ENCODE data around the gene ARL8B. TPM values are rescaled to one million over a fixed set of nuclear protein-coding genes. Genes with fewer than 3 reads are reported as not detected.

ARL8B gene
- total RNA-seq, 4 donors from 2014 or later = 22.8 to 80.2 (median 51.2) TPM

DNA sequence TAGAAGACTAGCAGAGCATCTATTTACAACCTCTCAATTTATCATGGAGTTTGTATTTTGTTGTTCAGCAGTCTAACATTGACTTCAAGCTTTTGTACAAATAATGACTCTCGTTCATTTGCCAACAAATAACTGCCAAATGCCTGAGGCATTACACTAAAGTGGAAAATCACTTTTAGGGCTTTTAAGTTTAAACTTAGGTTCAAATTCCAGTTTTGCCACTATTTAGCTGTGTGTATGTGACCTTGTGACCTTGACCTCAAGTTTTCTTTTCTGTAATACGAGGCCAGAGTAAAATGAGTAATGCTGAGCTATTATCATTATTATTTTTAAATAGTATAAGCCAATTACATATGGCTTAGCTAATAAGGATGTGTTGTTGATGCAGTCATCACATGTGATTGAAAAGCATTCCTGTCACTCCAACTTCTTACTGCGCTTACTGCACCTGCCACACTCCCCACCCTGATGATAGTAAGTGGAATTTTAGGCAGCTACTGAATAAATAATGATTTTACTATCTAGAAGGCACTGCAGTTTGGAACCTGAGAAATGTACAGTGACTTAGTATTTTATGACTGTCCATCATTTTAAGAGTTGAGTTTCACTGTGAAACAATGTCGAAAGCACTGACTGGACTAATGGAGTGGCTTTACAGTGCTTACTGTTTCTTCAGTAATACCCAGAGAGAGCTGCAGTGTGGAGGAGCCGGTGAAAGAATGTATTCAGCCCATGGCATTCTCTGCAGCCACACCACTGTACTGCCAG lies 16.3 kb downstream of the ARL8B start:
- H3K27me3 ChIP-seq = no peaks in the 10 kb centered on the region
- DNase-seq = no peak
- no peak overlapping the region for H3K4me3 ChIP-seq
- H3K27ac ChIP-seq = no peak overlapping the region
- TF ChIP-seq, protein P1, sequence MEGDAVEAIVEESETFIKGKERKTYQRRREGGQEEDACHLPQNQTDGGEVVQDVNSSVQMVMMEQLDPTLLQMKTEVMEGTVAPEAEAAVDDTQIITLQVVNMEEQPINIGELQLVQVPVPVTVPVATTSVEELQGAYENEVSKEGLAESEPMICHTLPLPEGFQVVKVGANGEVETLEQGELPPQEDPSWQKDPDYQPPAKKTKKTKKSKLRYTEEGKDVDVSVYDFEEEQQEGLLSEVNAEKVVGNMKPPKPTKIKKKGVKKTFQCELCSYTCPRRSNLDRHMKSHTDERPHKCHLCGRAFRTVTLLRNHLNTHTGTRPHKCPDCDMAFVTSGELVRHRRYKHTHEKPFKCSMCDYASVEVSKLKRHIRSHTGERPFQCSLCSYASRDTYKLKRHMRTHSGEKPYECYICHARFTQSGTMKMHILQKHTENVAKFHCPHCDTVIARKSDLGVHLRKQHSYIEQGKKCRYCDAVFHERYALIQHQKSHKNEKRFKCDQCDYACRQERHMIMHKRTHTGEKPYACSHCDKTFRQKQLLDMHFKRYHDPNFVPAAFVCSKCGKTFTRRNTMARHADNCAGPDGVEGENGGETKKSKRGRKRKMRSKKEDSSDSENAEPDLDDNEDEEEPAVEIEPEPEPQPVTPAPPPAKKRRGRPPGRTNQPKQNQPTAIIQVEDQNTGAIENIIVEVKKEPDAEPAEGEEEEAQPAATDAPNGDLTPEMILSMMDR (IDR thresholded peaks at IDR 0.05) = no peak
- TF ChIP-seq POLR2A (IDR thresholded peaks at IDR 0.05) = no peak
- peaks cover 0 to 5% of the 10 kb centered on the region in 2 donors for H3K4me1 ChIP-seq
- H3K36me3 ChIP-seq = no peaks in the 10 kb centered on the region
- no peaks in the 10 kb centered on the region for H3K9me3 ChIP-seq
- intact Hi-C loops (cut with DNase I; ENCODE audit: low total_unique reads) = no loop called here

DNA sequence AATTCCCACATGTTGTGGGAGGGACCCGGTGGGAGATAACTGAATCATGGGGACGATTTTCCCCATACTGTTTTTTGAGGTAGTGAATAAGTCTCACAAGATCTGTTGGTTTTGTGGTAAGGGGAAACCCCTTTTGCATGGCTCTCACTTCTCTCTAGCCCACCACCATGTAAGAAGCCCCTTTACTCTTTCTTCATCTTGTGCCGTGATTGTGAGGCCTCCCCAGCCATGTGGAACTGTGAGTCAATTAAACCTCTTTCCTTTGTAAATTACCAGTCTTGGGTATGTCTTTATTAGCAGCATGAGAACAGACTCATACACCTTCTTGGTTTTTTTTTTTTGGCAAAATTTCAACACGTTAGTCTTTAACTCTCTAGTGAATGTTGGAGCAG lies 18.1 kb downstream of the ARL8B start:
- TF ChIP-seq, protein P1 (IDR thresholded peaks at IDR 0.05) = no peak
- no peak for TF ChIP-seq POLR2A (IDR thresholded peaks at IDR 0.05)

DNA sequence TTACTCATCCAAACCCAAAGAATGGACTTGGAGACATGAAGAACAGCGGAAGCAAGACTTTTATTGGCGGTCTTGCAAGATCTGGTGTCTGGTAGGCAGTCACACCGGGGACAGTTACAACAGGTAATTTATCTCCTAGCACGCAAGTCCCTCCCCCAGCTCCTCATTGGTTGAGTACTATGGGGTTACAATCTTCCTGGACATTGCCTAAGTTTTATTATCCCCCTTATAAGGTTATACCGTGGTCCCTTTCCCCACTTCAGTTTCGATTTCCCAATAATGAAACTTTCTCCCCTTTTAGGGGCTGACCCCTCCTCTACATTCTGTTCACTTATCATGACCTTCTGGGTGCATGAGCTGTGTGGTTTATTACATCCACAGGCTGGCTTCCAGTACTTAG lies 18.7 kb downstream of the ARL8B start:
- TF ChIP-seq POLR2A (IDR thresholded peaks at IDR 0.05) = no peak
- TF ChIP-seq, protein P1 (IDR thresholded peaks at IDR 0.05) = no peak
- intact Hi-C loops (cut with DNase I; ENCODE audit: low total_unique reads) = no loop called here
- H3K4me3 ChIP-seq = no peak overlapping the region
- no peak overlapping the region for H3K27ac ChIP-seq
- no peaks in the 10 kb centered on the region for H3K36me3 ChIP-seq
- H3K9me3 ChIP-seq = no peaks in the 10 kb centered on the region
- H3K4me1 ChIP-seq = no peaks in the 10 kb centered on the region
- DNase-seq = no peak
- H3K27me3 ChIP-seq = no peaks in the 10 kb centered on the region

More for the DNA sequence above, 18.1 kb downstream of the ARL8B start:
- Histone ChIP-seq H3K4me1 (no peaks in the 10 kb centered on the region), H3K9me3 (no peaks in the 10 kb centered on the region), H3K27ac (no peak overlapping the region), H3K4me3 (no peak overlapping the region), H3K36me3 (no peaks in the 10 kb centered on the region), H3K27me3 (no peaks in the 10 kb centered on the region)
- no peak for DNase-seq
- intact Hi-C loops (cut with DNase I; ENCODE audit: low total_unique reads) = no loop called here

DNA sequence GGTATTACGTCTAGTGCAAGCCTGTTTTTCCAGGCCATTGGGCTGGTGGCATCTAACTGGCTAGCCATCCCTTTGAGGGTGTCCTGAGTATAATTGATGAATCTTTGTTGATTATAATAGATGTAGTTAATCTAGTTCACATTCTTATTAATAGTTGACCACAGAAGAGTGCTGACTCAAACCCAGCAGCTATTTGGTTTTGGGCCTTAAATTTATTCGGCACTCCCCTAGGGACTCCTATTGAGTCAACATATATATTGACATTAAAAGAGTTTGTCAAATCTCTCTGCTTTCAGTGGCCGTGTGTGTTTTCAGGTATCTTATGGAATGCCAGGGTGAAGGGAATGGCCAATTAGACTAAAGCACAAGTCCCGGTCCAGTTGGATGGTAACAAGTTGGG lies 19.7 kb downstream of the ARL8B start:
- intact Hi-C loops (cut with DNase I; ENCODE audit: low total_unique reads) = no loop called here
- Histone ChIP-seq H3K36me3 (no peaks in the 10 kb centered on the region), H3K27ac (no peak overlapping the region), H3K9me3 (no peaks in the 10 kb centered on the region), H3K4me3 (no peak overlapping the region), H3K27me3 (no peaks in the 10 kb centered on the region), H3K4me1 (no peaks in the 10 kb centered on the region)
- no peak for DNase-seq
- no peak for TF ChIP-seq POLR2A (IDR thresholded peaks at IDR 0.05)
- TF ChIP-seq, protein P1 (IDR thresholded peaks at IDR 0.05) = no peak

DNA sequence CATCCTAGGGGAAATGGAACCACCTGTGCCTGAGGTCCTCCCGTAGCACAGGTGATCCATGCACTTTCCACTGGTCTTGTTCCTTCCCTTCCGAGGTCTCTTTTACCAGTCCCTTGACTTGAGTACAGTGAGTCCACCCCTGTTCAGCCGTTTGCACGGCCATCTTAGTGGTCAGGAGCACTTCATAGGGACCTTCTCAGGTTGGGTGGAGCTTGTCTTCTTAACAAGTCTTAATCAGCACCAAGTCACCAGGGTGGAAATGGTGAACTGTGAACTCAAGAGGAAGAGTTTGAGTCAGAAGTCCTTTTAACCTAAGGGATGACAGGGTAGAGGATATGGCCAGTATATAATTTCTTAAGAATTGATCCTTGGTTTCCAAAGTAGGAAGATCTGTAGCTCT lies 21.4 kb downstream of the ARL8B start:
- no peaks in the 10 kb centered on the region for H3K4me1 ChIP-seq
- no peak overlapping the region for H3K27ac ChIP-seq
- no peaks in the 10 kb centered on the region for H3K9me3 ChIP-seq
- TF ChIP-seq, protein P1 (IDR thresholded peaks at IDR 0.05) = no peak
- TF ChIP-seq POLR2A (IDR thresholded peaks at IDR 0.05) = no peak
- no peak for DNase-seq
- intact Hi-C loops (cut with DNase I; ENCODE audit: low total_unique reads) = no loop called here
- H3K4me3 ChIP-seq = no peak overlapping the region
- H3K27me3 ChIP-seq = no peaks in the 10 kb centered on the region
- no peaks in the 10 kb centered on the region for H3K36me3 ChIP-seq
